ENCODE data around the gene STX10. TPM values are rescaled to one million over a fixed set of nuclear protein-coding genes. Genes with fewer than 3 reads are reported as not detected.
"Not testable (repeated sequence)": the region's sequence is repeated elsewhere in the genome, so short reads cannot be mapped to it uniquely, and the experiment has no call there.

The STX10 gene
- total and polyA plus RNA-seq, 12 donors = 16.0 to 182 (median 65.0) TPM

DNA sequence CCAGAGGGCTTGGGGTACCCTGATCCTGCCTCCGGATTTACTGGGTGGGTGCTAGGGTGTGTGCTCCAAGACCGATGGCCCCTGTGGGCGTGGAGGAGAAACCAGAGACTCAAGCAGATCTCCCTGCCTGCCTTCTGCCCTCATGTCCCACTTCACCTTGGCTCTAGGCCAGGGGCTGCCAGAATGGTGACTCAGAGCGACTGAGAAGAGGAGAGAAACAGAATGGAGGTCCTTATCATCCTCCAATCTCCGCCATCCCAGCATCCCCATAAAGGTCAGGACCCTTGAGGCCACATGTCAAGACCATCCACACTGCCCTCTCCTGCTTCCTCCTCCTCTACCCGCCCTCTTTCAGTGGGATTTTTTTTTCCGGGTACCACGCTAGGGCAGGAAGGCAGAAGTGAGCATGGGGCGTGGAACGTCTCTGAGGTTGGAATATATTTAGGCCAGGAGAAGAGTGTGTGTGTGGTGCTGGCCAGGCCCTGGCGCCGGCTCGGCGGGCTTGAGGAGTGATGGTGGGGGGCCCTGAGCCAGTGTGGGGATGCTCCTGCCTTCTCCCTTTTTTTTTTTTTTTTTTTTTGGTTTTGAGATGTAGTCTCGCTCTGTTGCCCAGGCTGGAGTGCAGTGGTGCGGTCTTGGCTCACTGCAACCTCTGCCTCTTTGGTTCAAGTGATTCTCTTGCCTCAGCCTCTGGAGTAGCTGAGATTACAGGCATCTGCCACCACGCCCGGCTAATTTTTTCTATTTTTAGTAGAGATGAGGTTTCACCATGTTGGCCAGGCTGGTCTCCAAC, 22.4 kb upstream of the STX10 start:
- Histone ChIP-seq H3K27me3 (no peaks in the 10 kb centered on the region), H3K36me3 (replicated peaks in 1 of 2) (no peaks in the 10 kb centered on the region), H3K27ac (peak overlapping the region in 3 of 5 donors; percentile 9 to 83 (median 50)), H3K4me1 (replicated peaks in 1 of 2) (peaks cover 12 to 13% of the 10 kb centered on the region in 2 donors), H3K9me3 (replicated peaks in 1 of 3) (no peaks in the 10 kb centered on the region), H3K4me3 (no peak overlapping the region)
- intact Hi-C loops (cut with DNase I) = no loop called here
- WGBS, 4 donors = 31 to 48% (median 41%) methylated on average over 16 to 18 of the region's 18 CpGs
- peak; percentile 89 to 95 (median 94) for DNase-seq
- no peak for TF ChIP-seq POLR2A (IDR thresholded peaks at IDR 0.05)
- TF ChIP-seq, protein P1, sequence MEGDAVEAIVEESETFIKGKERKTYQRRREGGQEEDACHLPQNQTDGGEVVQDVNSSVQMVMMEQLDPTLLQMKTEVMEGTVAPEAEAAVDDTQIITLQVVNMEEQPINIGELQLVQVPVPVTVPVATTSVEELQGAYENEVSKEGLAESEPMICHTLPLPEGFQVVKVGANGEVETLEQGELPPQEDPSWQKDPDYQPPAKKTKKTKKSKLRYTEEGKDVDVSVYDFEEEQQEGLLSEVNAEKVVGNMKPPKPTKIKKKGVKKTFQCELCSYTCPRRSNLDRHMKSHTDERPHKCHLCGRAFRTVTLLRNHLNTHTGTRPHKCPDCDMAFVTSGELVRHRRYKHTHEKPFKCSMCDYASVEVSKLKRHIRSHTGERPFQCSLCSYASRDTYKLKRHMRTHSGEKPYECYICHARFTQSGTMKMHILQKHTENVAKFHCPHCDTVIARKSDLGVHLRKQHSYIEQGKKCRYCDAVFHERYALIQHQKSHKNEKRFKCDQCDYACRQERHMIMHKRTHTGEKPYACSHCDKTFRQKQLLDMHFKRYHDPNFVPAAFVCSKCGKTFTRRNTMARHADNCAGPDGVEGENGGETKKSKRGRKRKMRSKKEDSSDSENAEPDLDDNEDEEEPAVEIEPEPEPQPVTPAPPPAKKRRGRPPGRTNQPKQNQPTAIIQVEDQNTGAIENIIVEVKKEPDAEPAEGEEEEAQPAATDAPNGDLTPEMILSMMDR (IDR thresholded peaks at IDR 0.05) = no peak

DNA sequence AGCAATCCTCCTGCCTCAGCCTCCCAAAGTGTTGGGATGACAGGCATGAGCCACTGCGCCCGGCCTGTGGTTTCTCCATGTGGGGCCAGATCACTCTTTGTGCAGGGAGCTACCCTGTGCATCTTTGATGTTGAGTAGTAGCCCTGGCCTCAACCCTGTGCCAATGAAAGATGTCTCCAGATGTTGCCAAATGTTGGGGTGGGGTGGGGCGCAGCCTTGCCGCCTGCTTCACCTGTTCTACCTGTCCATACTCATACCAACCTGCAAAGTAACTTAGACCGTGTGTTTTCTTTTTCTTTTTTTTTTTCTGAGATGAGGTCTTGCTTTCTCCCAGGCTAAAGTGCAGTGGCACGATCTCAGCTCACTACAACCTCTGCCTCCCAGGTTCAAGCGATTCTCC, 21.0 kb upstream of the STX10 start:
- Histone ChIP-seq H3K27me3 (no peaks in the 10 kb centered on the region), H3K36me3 (replicated peaks in 1 of 2) (no peaks in the 10 kb centered on the region), H3K9me3 (replicated peaks in 1 of 3) (no peaks in the 10 kb centered on the region), H3K27ac (no peak overlapping the region), H3K4me1 (replicated peaks in 1 of 2) (peaks cover 12 to 22% of the 10 kb centered on the region in 2 donors), H3K4me3 (no peak overlapping the region)
- DNase-seq = peak in 1 of 7 donors; percentile 46
- intact Hi-C loops (cut with DNase I) = no loop called here
- WGBS, 4 donors = 95 to 97% (median 96%) methylated on average over 7 of the region's 7 CpGs
- TF ChIP-seq, protein P1 (IDR thresholded peaks at IDR 0.05) = no peak
- no peak for TF ChIP-seq POLR2A (IDR thresholded peaks at IDR 0.05)

DNA sequence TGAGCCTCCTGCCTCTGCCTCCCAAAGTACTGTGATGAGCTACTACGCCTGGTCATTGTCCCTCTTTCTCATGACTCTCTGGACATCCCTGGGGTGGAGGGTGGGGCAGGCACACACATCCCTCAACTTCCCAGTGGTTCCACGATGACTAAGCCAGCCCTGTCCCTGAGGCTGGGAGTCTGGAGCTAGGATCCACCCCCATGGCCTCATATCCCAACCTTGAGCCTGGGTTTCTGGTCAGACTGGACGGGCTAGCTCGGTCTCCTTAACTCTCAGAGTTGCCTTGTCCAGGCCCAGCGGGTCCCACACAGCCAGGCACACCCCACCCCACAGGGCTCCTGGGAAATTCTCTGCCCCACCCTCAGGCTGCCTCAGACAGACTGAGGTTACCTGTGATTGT, 19.6 kb upstream of the STX10 start:
- WGBS, 4 donors = 47 to 67% (median 60%) methylated on average over 4 to 5 of the region's 5 CpGs
- H3K9me3 ChIP-seq (replicated peaks in 1 of 3) = no peaks in the 10 kb centered on the region
- H3K27me3 ChIP-seq = no peaks in the 10 kb centered on the region
- DNase-seq = peak in 6 of 7 donors; percentile 57 to 79 (median 70)
- peak overlapping the region in 3 of 5 donors; percentile 13 to 63 (median 47) for H3K27ac ChIP-seq
- H3K36me3 ChIP-seq (replicated peaks in 1 of 2) = no peaks in the 10 kb centered on the region
- TF ChIP-seq, protein P1 (IDR thresholded peaks at IDR 0.05) = no peak
- TF ChIP-seq POLR2A (IDR thresholded peaks at IDR 0.05) = no peak
- H3K4me1 ChIP-seq (replicated peaks in 1 of 2) = peaks cover 12 to 22% of the 10 kb centered on the region in 2 donors
- intact Hi-C loops (cut with DNase I) = no loop called here
- no peak overlapping the region for H3K4me3 ChIP-seq

DNA sequence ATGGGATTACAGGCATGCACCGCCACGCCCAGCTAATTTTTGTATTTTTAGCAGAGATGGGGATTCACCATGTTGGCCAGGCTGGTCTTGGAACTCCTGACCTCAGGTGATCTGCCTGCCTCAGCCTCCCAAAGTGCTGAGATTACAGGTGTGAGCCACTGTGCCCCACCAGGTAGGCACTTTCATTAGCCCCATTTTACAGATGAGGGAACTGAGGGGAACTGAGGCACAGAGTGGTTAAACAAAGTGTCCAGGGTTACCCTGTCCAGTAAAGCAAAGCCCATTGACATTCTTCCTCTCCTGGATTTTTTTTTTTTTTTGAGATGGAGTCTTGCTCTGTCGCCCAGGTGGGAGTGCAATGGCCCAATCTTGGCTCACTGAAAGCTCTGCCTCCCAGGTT, 16.0 kb upstream of the STX10 start:
- H3K27ac ChIP-seq; DNase-seq; H3K4me3 ChIP-seq; H3K36me3 ChIP-seq (replicated peaks in 1 of 2); intact Hi-C loops (cut with DNase I); H3K27me3 ChIP-seq; H3K9me3 ChIP-seq (replicated peaks in 1 of 3): not testable (repeated sequence)
- peaks cover 16 to 42% of the 10 kb centered on the region in 2 donors for H3K4me1 ChIP-seq (replicated peaks in 1 of 2)
- 90 to 100% (median 94%) methylated on average over 3 of the region's 3 CpGs for WGBS, 4 donors

All from adrenal gland (tissue), 12 donors.